ENCODE data around the gene SORCS3. TPM values are rescaled to one million over a fixed set of nuclear protein-coding genes. Genes with fewer than 3 reads are reported as not detected.

Gene SORCS3
- total RNA-seq, 4 donors from 2014 or later = 0.12 to 0.32 (median 0.15) TPM; not detected in 1

DNA sequence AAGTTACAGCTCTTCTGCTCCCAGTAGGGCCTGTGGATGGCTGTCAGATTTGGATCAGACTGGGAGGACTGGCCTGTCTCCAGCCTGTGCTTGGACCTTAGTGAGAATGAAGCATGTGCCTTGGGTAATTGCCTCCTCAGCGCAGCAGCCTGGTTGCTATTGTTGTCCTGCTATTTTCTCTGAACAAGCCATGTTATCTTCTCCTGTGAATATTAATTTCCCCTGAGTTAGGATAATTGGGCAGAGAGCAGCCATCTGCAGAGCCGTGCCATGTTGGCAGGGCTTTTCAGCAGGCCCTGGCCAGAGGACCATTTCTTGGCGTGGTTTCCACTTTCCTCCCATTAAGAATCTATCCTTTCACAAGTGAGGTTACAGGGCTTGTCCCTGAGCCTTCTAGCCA lies 497.3 kb downstream of the SORCS3 start:
- TF ChIP-seq POLR2A (IDR thresholded peaks at IDR 0.05) = no peak
- TF ChIP-seq, protein P1, sequence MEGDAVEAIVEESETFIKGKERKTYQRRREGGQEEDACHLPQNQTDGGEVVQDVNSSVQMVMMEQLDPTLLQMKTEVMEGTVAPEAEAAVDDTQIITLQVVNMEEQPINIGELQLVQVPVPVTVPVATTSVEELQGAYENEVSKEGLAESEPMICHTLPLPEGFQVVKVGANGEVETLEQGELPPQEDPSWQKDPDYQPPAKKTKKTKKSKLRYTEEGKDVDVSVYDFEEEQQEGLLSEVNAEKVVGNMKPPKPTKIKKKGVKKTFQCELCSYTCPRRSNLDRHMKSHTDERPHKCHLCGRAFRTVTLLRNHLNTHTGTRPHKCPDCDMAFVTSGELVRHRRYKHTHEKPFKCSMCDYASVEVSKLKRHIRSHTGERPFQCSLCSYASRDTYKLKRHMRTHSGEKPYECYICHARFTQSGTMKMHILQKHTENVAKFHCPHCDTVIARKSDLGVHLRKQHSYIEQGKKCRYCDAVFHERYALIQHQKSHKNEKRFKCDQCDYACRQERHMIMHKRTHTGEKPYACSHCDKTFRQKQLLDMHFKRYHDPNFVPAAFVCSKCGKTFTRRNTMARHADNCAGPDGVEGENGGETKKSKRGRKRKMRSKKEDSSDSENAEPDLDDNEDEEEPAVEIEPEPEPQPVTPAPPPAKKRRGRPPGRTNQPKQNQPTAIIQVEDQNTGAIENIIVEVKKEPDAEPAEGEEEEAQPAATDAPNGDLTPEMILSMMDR (IDR thresholded peaks at IDR 0.05) = no peak
- intact Hi-C loops (cut with DNase I; ENCODE audit: low total_unique reads) = no loop called here
- DNase-seq (ENCODE audit: low spot score in 2 of 2) = peak in 1 of 2 donors; percentile 14
- no peak overlapping the region for H3K4me3 ChIP-seq (ENCODE audit: low read depth, poor library complexity, severe bottlenecking)
- 72 to 76% methylated on average over 3 of the region's 3 CpGs for WGBS, 2 donors

DNA sequence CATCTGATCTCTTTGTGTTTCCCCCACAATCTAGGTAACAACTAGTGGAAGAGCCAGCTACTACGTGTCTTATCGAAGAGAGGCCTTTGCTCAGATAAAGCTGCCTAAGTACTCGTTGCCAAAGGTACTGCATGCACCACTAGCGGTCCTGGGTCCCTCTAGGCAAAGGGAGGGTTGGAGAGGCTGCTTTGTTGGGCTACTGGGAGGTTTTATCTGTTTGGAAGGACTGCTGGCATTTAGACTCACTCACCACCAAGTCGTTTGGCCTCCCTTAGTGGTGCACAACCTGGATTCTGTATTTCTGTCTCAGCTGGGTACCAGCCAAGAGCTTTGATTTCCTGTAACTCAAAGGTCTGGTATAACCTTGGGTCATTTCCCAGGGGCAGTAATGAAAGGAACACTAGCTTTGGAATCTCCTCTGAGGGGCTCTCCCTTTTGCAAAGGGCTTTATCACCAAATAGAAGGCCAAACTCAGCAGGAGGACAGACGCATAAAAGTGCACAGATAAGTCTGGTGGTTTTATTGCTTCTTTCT lies 498.3 kb downstream of the SORCS3 start:
- intact Hi-C loops (cut with DNase I; ENCODE audit: low total_unique reads) = no loop called here

DNA sequence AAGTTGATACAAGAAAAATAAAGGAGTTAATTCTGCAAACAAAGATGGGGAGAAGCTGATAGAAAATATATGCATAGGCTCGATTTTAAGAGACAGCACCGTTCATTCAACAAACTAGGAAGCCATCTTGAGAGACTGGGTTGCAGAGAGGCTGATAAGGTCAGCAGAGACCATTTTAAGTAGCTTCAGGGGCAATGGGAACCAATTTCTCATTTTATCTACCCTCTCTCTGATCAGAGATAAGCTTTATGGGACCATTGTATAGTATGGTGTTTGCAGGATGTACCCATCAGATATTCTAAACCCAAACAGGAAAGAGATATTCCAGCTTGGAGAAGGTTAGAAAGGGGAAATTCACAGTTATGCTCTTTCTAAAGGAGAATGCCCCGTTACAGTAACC lies 499.5 kb downstream of the SORCS3 start:
- 79 to 80% methylated on average over 3 of the region's 3 CpGs for WGBS, 2 donors
- H3K4me3 ChIP-seq (ENCODE audit: low read depth, poor library complexity, severe bottlenecking) = no peak overlapping the region
- TF ChIP-seq, protein P1 (IDR thresholded peaks at IDR 0.05) = no peak
- TF ChIP-seq POLR2A (IDR thresholded peaks at IDR 0.05) = no peak
- DNase-seq (ENCODE audit: low spot score in 2 of 2) = no peak
- intact Hi-C loops (cut with DNase I; ENCODE audit: low total_unique reads) = no loop called here

More for the DNA sequence above, 498.3 kb downstream of the SORCS3 start:
- no peak overlapping the region for H3K4me3 ChIP-seq (ENCODE audit: low read depth, poor library complexity, severe bottlenecking)
- TF ChIP-seq, protein P1 (IDR thresholded peaks at IDR 0.05) = no peak
- TF ChIP-seq POLR2A (IDR thresholded peaks at IDR 0.05) = no peak
- WGBS, 2 donors = 72 to 80% methylated on average over 6 of the region's 6 CpGs
- no peak for DNase-seq (ENCODE audit: low spot score in 2 of 2)

DNA sequence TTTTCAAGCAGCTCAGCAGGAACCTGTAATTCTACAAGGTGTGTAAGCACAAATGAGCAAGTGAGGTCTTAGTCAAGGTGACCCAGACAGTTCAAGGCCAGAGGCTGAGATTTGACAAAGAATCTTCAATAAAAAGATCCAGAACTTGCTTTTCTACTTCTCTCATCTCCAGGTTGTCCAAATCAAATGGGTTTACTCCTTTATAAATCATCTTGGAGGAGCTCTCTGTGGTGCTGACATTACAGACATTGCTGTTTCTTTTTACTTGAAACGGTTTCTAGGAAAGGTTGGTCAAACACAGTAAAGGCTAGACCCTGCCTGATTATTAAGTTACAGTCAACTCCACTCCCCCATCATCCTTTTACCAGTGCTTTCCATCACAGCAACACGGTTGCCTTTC lies 504.6 kb downstream of the SORCS3 start:
- TF ChIP-seq, protein P1 (IDR thresholded peaks at IDR 0.05) = no peak
- TF ChIP-seq POLR2A (IDR thresholded peaks at IDR 0.05) = no peak
- intact Hi-C loops (cut with DNase I; ENCODE audit: low total_unique reads) = no loop called here
- WGBS, 2 donors = 47% methylated on average over 2 of the region's 2 CpGs
- DNase-seq (ENCODE audit: low spot score in 2 of 2) = no peak
- no peak overlapping the region for H3K4me3 ChIP-seq (ENCODE audit: low read depth, poor library complexity, severe bottlenecking)

DNA sequence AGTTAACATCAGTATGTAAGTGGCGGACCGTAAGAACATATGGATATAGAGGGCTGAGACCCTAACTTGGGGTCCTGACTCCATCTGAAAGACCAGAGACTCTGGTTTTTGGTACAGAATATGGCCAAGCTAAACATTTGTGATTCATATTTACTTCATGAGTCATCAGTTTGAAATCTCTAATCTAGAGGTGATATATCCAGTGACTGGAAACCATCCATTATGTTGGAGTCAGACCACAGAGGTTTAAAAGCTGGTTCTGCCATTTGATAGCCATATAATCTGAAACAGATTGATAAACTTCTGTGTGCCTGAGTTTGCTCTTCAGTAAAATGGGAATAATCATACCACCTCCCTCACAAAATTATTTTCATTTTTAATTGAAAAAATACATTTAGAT lies 505.3 kb downstream of the SORCS3 start:
- 94 to 97% methylated on average over 2 of the region's 2 CpGs for WGBS, 2 donors
- DNase-seq (ENCODE audit: low spot score in 2 of 2) = no peak
- TF ChIP-seq POLR2A (IDR thresholded peaks at IDR 0.05) = no peak
- TF ChIP-seq, protein P1 (IDR thresholded peaks at IDR 0.05) = no peak
- no peak overlapping the region for H3K4me3 ChIP-seq (ENCODE audit: low read depth, poor library complexity, severe bottlenecking)
- intact Hi-C loops (cut with DNase I; ENCODE audit: low total_unique reads) = no loop called here

DNA sequence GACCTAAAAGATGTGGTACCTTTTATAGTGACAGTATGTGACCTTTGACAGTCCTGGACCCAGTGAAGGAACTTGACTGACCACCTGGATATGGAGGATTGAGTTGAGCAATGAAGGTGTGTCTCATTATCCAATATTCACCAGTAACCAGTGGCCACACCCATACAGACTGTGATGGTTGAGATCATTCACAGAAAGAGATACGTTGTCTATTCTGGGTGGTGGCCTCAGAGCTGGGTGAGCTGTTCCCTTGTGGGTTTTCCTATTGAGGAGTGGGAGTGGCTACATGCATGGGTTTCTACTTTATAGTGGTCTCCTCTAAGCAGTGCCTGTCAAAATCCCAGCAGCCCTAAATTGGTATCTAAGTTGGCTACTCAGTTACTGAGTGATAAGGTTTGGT lies 507.4 kb downstream of the SORCS3 start:
- intact Hi-C loops (cut with DNase I; ENCODE audit: low total_unique reads) = no loop called here
- no peak for TF ChIP-seq POLR2A (IDR thresholded peaks at IDR 0.05)
- TF ChIP-seq, protein P1 (IDR thresholded peaks at IDR 0.05) = no peak
- H3K4me3 ChIP-seq (ENCODE audit: low read depth, poor library complexity, severe bottlenecking) = no peak overlapping the region
- DNase-seq (ENCODE audit: low spot score in 2 of 2) = no peak
- 0 to 4% methylated on average over 1 of the region's 1 CpG for WGBS, 2 donors

All from lower leg skin (tissue), 4 donors.